NCI-H2029 treated with DMSO at 0.1 percent for 48 hours (cell line): ENCODE measurements around the gene CBFA2T2.

Experiments used
- DNase-seq: peaks from one replicate; lab custom pipeline; 2025; lab: John Stamatoyannopoulos, UW

The CBFA2T2 gene

DNA sequence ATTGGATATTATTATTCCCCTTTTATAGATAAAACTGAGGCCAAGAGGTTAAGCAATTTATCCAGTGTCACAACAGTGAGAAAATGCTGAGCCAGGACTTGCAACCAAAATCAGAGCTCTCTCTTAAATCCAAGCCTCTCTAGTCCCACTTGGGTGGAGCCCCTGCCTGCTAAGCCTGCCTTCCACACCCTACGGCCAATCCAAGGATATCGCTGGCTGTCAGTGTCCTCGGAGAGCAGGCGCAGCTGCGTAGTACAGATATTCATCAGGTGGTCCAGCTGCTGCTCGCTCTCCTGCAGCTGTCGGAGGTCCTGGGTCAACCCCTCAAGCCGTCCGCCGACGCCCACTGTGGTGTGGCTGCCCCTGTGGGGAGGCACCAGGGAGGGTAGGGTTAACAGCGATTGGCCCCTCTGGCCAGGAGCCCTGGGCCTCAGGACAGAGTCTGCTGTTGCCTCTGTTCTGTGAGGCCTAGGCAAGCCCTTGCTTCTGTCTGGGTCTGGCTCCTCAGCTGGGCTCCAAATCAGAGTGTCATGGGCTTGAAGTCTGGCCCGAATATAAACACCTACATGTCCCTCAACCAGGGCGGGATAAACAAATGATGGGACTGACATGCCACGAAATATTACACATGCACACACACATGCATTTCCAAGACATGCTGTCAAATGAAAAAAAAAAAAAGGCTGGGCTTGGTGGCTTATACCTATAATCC lies 188.3 kb downstream of the CBFA2T2 start:
- no peak for DNase-seq

- DNase-seq = no peak
Observed at GRCh38 chr20:33679758-33680485, 190.0 kb downstream of the CBFA2T2 start.

DNA sequence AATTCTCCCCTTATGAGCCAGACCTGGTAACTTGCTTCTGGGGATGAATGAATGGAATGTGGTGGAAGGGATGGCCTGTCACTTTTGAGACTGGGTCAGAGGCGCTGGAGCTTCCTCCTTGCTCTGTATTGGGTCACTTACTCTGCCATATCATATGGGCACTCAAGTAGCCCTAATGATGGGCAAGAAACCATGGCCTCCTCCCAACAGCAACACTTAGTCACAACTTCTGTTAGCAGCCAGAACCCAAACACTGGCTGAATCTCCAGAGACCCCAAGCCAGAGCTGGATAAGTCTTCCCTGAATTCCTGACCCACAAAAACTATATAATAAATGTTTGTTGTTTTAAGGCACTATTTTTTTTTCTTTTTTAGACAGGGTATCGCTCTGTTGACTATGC lies 190.8 kb downstream of the CBFA2T2 start:
- DNase-seq = no peak

- DNase-seq = no peak
Observed at GRCh38 chr20:33681288-33681687, 191.4 kb downstream of the CBFA2T2 start.

- DNase-seq = no peak
Observed at GRCh38 chr20:33681728-33682353, 191.9 kb downstream of the CBFA2T2 start.

DNA sequence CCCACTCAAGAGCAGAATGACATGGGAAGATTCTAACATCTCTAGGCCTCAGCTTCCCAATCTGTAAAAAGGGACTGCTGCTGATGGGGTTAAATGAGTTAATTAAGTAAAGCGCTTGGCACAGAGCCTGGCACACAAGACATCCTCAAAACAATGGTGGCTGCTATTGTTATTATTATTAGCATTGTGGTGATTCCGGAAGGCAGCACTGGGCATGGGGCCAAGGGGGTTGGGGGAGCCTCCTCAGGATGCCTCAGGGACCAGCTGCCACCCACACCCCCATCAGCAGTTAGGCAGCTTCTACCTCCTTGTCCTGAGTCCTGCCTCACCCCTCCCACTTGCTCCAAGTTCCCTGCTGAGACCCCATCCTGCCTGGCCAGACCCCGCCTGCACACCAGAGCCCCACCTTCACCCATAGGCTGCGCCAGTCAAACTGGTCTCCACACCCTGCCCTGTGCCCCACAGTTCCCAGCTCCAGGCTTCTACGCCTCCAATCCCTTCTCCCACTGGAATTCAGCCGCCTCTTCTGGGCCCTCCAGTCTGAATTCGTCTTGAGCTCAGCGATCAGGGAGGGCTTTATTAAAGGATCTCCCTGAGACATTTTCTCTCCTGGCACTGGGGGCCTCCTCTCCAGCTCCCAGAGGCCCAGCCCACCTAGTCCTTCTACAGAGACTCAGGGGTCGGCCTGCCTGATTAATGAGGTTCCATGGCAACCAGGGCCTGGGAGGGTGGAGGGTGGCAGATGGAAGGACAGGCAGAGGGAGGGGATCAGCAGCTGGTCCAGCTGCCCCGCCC lies 194.8 kb downstream of the CBFA2T2 start:
- no peak for DNase-seq

- no peak for DNase-seq
Observed at GRCh38 chr20:33685328-33686099, 195.6 kb downstream of the CBFA2T2 start.

GRCh38 chr20:33686100-33686983 lies 196.4 kb downstream of the CBFA2T2 start, which contains the start of gene E2F1:
E2F1 (minus strand) TSS chr20:33686385; CDS start chr20:33686264, 121 bp downstream.
- peak; percentile 72 for DNase-seq

GRCh38 chr20:33686984-33687366 lies 197.1 kb downstream of the CBFA2T2 start:
- DNase-seq = no peak

DNA sequence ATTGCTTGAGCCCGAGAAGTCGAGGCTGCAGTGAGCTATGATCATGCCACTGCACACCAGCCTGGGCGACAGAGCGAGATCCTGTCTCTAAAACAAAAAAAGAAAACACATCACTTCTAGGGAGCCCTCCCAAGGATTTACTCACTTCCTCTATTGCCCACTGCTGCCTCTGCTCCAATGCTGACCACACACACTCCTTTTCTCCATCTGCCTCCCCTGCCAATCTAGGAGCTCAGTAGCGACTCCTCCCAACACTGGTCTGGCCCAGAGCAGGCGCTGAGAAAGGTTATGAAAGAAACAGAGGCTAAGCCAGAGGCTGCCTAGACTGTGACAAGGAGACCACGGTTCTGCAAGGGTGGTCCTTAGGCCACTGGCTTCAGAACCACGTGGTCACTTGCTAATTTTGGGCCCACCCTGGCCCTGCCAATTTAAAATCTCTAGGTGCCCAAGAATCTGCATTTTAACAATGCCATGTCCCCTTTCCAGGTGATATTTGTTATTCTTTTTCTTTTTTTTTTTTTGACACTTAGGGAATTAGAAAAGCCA lies 197.5 kb downstream of the CBFA2T2 start:
- DNase-seq = no peak

DNA sequence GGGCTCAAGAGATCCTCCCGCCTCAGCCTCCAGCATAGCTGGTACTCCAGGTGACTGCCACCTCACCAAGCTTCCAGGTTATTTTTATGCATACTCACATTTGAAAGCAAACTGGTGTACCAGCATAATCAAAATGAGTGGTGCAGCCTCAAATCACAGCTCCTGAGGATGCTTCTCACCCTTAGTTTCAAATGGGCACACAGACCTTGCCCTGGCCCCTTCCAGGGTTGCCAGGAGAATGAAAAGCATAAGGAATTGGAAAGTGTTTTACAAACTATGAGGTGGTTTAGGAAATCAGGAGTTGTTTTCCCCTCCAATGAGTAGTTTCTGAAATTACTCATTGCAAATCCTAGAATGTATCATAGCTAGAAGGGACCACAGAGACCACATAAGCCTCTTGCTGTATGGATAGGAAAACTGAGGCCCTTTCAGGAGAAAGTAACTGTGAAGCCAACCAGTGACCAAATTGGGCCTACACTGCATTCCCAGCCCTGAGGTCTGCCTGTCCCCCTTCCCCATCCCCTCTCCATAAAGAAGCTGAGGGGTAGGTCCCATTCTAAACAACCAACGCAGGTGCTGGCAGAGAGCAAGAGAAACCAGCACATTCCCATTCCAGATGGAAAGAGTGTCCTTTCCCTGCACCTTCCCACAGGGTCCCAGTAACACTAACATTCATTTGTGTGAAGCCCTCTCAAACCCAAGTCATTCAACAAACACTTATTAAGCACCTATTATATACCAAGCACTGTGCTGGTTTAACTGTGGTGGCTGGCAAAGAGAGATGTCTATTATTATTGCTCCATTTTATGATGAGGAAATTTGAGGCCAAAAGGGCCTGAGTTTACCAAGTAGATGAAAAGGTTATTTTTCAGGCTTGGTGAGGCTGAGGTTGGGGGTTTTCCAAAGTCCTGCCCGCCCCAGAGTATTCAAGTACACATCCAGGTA lies 198.4 kb downstream of the CBFA2T2 start:
- DNase-seq = no peak

DNA sequence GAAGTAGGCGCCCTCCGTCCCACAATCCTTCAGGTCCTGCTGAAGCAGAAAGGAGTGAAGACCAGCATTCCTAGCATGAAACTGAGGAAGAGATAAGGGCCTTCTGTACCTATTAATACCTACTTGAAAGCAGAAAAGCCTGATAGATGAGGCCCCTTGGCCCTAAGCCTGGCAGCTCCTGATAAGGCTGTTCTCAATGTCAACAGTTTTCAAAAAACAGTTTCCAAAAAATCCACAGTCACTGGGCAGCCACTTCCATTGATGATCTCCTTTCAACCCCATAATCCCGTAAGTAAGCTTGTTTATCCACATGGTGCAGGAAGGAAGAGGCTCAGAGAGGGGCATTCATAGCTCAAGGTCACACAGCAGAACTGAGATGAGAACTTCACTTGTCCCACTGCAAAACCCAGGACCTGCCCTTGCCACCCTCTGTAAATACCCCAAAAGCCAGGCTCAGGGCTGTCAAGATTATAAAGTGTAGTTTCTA lies 199.1 kb downstream of the CBFA2T2 start:
- DNase-seq = no peak

GRCh38 chr20:33689493-33689892 lies 199.6 kb downstream of the CBFA2T2 start:
- DNase-seq = no peak

- no peak for DNase-seq
Observed at GRCh38 chr20:33689973-33690372, 200.1 kb downstream of the CBFA2T2 start.

DNA sequence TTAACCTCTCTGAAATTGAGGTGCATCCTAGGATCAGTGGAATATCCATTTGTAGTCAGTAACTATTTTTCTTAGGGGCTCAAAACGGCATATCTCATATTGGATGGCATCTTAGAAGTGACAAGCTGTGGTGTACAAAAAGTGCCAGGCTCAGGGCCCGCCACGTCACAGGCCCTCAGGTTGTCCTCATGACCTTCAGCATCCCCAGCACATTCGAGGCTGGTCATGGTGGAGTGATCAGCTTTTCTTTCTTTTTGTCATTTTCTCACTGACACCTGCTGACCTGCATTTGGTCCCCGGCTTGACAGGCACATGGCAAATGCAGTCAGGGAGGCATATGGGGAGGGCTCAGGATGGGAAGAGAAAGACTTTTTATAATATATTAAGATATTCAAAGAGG lies 203.4 kb downstream of the CBFA2T2 start:
- no peak for DNase-seq

DNA sequence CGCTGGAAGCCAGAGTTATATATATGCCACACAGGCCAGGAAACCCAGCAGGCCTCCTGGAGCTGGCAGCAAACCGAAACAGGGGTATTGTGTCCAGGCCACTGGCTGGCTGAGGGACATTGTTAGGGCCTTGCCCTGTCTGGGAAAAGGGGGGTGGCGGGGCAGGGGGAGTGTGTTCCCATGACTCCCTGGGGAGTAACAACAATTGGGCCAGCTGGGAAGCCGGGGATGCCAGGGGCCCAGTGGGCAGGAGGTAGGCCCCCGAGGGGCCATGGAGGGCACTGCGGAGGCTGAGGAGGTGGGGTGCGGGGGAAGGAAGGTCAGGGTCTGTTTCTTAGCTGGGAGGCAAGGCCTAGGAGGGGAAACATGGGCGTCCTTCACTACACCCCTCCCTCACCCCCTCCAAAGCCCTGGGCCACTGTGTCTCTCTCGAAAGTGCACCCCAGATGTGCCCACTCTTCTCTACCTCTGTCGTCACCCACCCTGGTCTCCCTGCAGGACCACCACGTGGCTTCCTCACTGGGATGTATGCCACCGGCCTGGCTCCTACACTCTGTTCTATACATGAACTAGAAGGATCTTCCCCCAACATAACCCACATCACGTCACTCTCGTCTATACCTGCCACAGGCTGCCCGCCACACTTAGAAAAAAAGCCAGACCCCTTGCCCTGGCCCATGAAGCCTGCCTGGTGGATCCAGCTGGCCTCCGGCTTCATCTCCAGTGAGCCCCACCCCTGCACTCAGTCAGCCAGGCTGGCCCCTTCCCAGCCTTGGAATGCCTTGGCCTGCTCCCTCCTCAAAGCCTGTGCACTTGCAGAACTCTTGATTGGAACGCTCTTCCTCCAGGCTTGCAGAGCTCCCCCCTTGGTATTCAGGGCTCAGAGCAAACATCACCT lies 204.1 kb downstream of the CBFA2T2 start:
- no peak for DNase-seq

- DNase-seq = no peak
Observed at GRCh38 chr20:33694639-33695012, 204.7 kb downstream of the CBFA2T2 start.

DNA sequence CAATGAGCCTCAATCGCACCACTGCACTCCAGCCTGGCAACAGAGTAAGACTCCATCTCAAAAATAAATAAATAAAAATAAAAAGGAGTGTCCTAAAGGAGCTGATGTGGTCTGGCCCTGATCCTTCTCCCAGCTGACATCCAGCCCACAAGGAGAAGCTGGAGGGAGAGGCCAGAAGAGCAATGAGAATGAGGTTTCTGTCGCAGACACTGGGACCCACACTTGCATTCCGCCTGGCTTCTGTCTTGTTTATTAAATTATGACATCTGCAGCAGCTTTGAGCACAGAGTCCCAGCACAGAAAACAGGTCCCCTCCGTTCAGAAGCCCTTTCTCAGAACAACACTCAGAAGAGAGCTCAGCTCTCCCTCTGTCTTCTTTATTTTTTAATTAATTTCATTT lies 206.6 kb downstream of the CBFA2T2 start:
- no peak for DNase-seq
